ENCODE measurements around the gene CTTNBP2NL.

GRCh38 chr1:112461200-112461871 is 65.3 kb downstream of the CTTNBP2NL start:
- no peak for TF ChIP-seq POLR2A (IDR thresholded peaks at IDR 0.05)
- no peak for TF ChIP-seq CTCF (IDR thresholded peaks at IDR 0.05)
